ENCODE data around the gene GNGT2.

The GNGT2 gene

DNA sequence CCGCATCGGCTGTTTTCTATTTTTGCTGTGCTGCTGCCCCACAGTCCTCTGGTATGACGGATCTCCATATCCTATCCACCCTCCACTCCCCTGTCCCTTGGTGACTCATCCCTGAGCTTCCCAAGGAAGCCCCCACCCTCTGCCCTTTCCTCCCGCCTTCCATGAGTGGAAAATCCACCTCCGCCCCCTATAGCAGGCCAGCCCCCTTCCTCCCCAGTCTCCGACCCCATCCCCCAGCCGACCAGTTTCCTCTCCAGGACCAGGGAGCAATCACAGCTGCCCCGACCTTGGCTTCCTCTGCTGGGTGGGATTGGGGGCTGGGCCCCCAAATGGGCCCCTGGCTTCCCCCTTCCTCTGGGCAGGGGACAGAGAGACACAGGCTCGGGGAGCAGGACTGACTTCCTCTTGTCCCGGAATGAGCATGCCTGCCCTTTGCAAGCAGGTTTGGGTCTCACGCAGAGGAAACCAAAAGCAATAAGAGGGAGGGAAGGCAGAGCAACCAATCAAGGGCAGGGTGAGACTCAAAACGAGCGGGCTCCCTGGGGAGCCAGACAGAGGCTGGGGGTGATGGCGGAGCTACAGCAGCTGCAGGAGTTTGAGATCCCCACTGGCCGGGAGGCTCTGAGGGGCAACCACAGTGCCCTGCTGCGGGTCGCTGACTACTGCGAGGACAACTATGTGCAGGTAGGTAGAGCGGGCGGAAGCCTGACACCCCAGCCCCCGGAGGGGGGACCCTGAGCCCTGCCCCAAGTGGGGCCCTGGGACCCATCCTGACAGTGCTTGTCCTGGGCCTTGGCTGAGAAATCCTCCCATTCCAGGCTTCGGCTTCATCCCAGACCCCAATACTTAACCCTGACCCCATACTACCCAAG lies at the start of gene GNGT2, which contains the start of gene ABI3:
TSS of gene GNGT2 (minus strand) at position 417 of the 872 bp plus-strand sequence. CDS start 3,152 bp downstream, outside the sequence.
TSS of gene ABI3 (plus strand) at position 550 of the 872 bp plus-strand sequence. CDS start at position 568, 18 bp downstream.
- in situ Hi-C loops (cut with HindIII; ENCODE audit: low sequenced_read_pairs): no loop called here

- in situ Hi-C loops (cut with HindIII; ENCODE audit: low sequenced_read_pairs): no loop called here
Observed at GRCh38 chr17:49259663-49260010, 49.3 kb upstream of the GNGT2 start.

- in situ Hi-C loops (cut with HindIII; ENCODE audit: low sequenced_read_pairs): no loop called here
Observed at GRCh38 chr17:49258394-49258793, 48.0 kb upstream of the GNGT2 start.

GRCh38 chr17:49255125-49255524 lies 44.8 kb upstream of the GNGT2 start:
- in situ Hi-C loops (cut with HindIII; ENCODE audit: low sequenced_read_pairs): no loop called here

- in situ Hi-C loops (cut with HindIII; ENCODE audit: low sequenced_read_pairs): no loop called here
Observed at GRCh38 chr17:49254066-49254465, 43.7 kb upstream of the GNGT2 start.

DNA sequence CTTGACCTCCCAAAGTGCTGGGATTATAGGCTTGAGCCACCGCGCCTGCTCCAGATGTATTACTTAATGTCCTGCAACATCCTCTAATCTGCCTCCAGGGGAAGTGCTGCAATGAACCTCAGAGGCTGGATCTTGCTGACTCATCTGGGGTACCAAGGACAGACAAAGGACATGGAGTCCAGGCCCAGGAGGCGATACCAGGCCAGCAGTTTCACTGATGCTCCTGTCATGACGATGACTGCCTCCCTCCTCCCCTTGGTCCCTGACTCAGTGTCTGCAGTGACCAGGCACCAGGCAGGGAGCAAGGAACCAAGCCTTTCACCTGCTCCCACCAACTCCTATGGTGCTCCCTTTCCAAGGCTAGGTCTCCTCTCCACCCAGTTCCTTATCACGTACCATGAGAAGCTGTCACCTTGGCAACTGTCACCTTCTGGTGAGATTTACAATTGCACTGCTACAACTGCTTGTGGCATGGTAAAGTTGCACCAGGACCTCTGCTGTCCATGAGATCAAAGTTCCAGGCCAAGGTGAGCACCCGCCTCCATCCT lies 41.8 kb upstream of the GNGT2 start:
- in situ Hi-C loops (cut with HindIII; ENCODE audit: low sequenced_read_pairs): no loop called here

- in situ Hi-C loops (cut with HindIII; ENCODE audit: low sequenced_read_pairs): no loop called here
Observed at GRCh38 chr17:49249890-49250522, 39.6 kb upstream of the GNGT2 start.

DNA sequence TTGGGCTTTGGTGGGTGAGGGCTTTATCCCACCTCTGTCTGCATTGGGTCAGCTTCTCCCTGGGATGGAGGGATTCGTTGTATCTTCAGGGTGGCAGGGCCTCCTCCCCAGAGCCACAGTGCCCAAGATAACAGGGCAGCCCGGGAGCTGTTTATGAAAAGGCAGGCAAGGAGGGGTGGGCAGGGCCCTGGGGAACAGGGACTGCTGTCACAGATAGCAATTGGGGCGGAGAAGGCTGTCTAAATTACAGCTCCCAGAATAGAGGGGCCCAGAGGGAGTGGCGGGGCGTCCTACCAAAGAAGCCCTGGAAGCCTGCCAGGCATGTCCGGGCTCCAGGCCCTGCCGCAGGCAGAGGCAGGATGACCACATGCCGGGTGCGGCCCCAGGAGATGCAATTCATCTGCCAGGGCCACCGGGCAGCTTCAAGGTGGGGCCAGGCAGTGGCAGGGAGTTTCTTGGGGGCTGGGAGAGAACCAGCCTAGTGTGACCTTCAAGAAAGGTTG lies 39.0 kb upstream of the GNGT2 start:
- in situ Hi-C loops (cut with HindIII; ENCODE audit: low sequenced_read_pairs): no loop called here

GRCh38 chr17:49247944-49248343 lies 37.6 kb upstream of the GNGT2 start:
- in situ Hi-C loops (cut with HindIII; ENCODE audit: low sequenced_read_pairs): no loop called here

- in situ Hi-C loops (cut with HindIII; ENCODE audit: low sequenced_read_pairs): no loop called here
Observed at GRCh38 chr17:49244839-49245238, 34.5 kb upstream of the GNGT2 start.

DNA sequence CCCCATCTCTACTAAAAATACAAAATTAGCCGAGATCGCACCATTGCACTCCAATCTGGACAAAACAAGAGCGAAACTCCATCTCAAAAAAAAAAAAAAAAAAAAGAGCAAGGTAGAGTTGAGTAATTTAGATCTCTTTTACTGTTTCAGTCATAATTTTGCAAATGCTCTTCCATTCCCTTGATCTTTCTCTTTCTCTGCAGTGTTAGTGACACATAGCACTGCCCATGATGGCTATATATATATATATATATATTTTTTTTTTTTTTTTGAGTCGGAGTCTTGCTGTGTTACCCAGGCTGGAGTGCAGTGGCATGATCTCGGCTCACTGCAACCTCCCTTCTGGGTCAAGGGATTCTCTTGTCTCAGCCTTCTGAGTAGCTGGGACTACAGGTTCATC lies 32.4 kb upstream of the GNGT2 start:
- in situ Hi-C loops (cut with HindIII; ENCODE audit: low sequenced_read_pairs): no loop called here

GRCh38 chr17:49241692-49242397 lies 31.5 kb upstream of the GNGT2 start:
- in situ Hi-C loops (cut with HindIII; ENCODE audit: low sequenced_read_pairs): no loop called here

DNA sequence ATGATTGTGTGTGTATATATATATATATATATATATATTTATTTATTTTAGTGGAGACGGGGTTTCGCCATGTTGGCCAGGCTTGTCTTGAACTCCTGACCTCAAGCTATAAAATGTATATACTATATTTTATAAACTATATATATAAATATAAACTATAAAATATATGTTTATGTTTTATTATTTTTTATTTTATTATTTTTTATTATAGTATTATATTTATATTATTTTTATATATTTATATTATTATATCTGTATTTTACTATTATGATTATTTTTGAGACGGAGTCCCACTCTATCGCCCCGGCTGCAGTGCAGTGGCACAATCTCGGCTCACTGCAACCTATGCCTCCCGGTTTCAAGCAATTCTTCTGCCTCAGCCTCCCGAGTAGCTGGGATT lies 30.7 kb upstream of the GNGT2 start:
- in situ Hi-C loops (cut with HindIII; ENCODE audit: low sequenced_read_pairs): no loop called here

GRCh38 chr17:49240619-49241018 lies 30.2 kb upstream of the GNGT2 start:
- in situ Hi-C loops (cut with HindIII; ENCODE audit: low sequenced_read_pairs): no loop called here

GRCh38 chr17:49239963-49240362 lies 29.6 kb upstream of the GNGT2 start:
- in situ Hi-C loops (cut with HindIII; ENCODE audit: low sequenced_read_pairs): loop anchor here (5.0 kb wide), 1 partner anchor 47 kb away; no protein-coding TSS in a partner anchor

DNA sequence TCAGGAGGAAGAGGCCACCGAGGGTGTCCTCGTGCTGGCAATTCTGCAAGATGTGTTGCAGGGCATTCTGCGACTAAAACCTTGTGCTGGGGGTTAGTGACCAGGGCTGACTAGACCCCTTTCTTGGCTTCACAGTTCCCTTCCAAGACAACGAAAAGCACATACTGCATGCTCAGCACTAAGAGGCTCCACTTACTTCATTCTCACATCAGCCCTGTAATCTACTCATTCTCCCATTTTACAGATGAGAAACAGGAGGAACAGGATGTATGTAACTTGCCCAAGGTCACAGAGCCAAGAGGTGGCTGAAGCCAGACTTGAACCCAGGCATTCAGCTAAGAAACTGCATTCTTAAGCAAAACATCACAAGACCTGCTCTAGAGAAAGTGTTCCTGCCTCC lies 25.5 kb upstream of the GNGT2 start:
- in situ Hi-C loops (cut with HindIII; ENCODE audit: low sequenced_read_pairs): loop anchor here (5.0 kb wide), 1 partner anchor 51 kb away; no protein-coding TSS in a partner anchor

GRCh38 chr17:49234509-49235080 lies 24.2 kb upstream of the GNGT2 start:
- in situ Hi-C loops (cut with HindIII; ENCODE audit: low sequenced_read_pairs): loop anchor here (5.0 kb wide), 1 partner anchor 53 kb away; no protein-coding TSS in a partner anchor

DNA sequence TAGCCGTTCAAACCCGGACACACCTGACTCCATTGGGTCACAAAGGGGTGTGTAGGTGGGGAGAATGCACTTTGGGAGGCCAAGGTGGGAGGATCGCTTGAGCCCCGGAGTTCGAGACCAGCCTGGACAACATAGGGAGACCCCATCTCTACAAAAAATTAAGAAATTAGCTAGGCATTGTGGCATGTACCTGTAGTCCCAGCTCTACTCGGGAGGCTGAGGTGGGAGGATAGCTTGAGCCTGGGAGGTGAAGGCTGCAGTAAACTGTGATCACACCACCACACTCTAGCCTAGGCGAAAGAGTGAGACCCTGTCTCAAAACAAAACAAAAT lies 21.2 kb upstream of the GNGT2 start:
- in situ Hi-C loops (cut with HindIII; ENCODE audit: low sequenced_read_pairs): no loop called here

- in situ Hi-C loops (cut with HindIII; ENCODE audit: low sequenced_read_pairs): no loop called here
Observed at GRCh38 chr17:49230636-49231562, 20.5 kb upstream of the GNGT2 start, which contains the start of gene PHOSPHO1. TSS of gene PHOSPHO1 (minus strand) at chr17:49230787. CDS start at chr17:49226691, 4,096 bp downstream.
